ENCODE results near the gene FRAS1. TPM values are rescaled to one million over a fixed set of nuclear protein-coding genes. Genes with fewer than 3 reads are reported as not detected.

Gene FRAS1
- total RNA-seq, 1 experiment from 2014 or later, result 0.02 TPM

GRCh38 chr4:78510108-78510507, 453.0 kb downstream of the FRAS1 start:
- DNase-seq (ENCODE audit: low read depth), result no peak

GRCh38 chr4:78510681-78511080, 453.6 kb downstream of the FRAS1 start:
- no peak for DNase-seq (ENCODE audit: low read depth)

- DNase-seq (ENCODE audit: low read depth), result no peak
These were observed 455.3 kb downstream of the FRAS1 start for GRCh38 chr4:78512357-78512920.

- DNase-seq (ENCODE audit: low read depth), result no peak
These were observed 456.4 kb downstream of the FRAS1 start for GRCh38 chr4:78513411-78513975.

- peak; percentile 17 for DNase-seq (ENCODE audit: low read depth)
These were observed 460.0 kb downstream of the FRAS1 start for GRCh38 chr4:78517050-78517652.

GRCh38 chr4:78518561-78518960, 461.4 kb downstream of the FRAS1 start:
- no peak for DNase-seq (ENCODE audit: low read depth)

- no peak for DNase-seq (ENCODE audit: low read depth)
These were observed 462.8 kb downstream of the FRAS1 start for GRCh38 chr4:78519962-78520361.

GRCh38 chr4:78520808-78521226, 463.7 kb downstream of the FRAS1 start:
- DNase-seq (ENCODE audit: low read depth), result peak; percentile 19

GRCh38 chr4:78524009-78524408, 466.9 kb downstream of the FRAS1 start:
- no peak for DNase-seq (ENCODE audit: low read depth)

GRCh38 chr4:78525559-78525958, 468.4 kb downstream of the FRAS1 start:
- no peak for DNase-seq (ENCODE audit: low read depth)

GRCh38 chr4:78527103-78527502, 470.0 kb downstream of the FRAS1 start:
- DNase-seq (ENCODE audit: low read depth), result no peak

- DNase-seq (ENCODE audit: low read depth), result no peak
These were observed 470.4 kb downstream of the FRAS1 start for GRCh38 chr4:78527555-78527954.

- DNase-seq (ENCODE audit: low read depth), result no peak
These were observed 471.2 kb downstream of the FRAS1 start for GRCh38 chr4:78528327-78528726.

- peak; percentile 34 for DNase-seq (ENCODE audit: low read depth)
These were observed 472.6 kb downstream of the FRAS1 start for GRCh38 chr4:78529569-78530209.

- DNase-seq (ENCODE audit: low read depth), result no peak
These were observed 474.9 kb downstream of the FRAS1 start for GRCh38 chr4:78532046-78532445.

GRCh38 chr4:78533854-78534253, 476.7 kb downstream of the FRAS1 start:
- DNase-seq (ENCODE audit: low read depth), result no peak

GRCh38 chr4:78534286-78534955, 477.3 kb downstream of the FRAS1 start:
- peak; percentile 37 for DNase-seq (ENCODE audit: low read depth)

GRCh38 chr4:78542373-78542772, 485.2 kb downstream of the FRAS1 start:
- peak; percentile 29 for DNase-seq (ENCODE audit: low read depth)

- no peak for DNase-seq (ENCODE audit: low read depth)
These were observed 486.5 kb downstream of the FRAS1 start for GRCh38 chr4:78543424-78544125.

GRCh38 chr4:78544678-78545077, 487.6 kb downstream of the FRAS1 start:
- DNase-seq (ENCODE audit: low read depth), result no peak

GRCh38 chr4:78545275-78546246, 488.4 kb downstream of the FRAS1 start:
- DNase-seq (ENCODE audit: low read depth), result no peak

Measured in M059J (cell line).